Lower lobe of right lung (tissue), 2 donors: Measurements from ENCODE around the gene VAMP7. TPM values are rescaled to one million over a fixed set of nuclear protein-coding genes. Genes with fewer than 3 reads are reported as not detected.

Source experiments
- ATAC-seq, 2 donors: fragments of 200-7000 bp; cut with Tn5 transposase; one replicate each; pipeline ENCODE4 v1.9.1; 2020 to 2022; ENCODE audit warnings: mild to moderate bottlenecking in 2 of 2, moderate library complexity in 2 of 2
- DNase-seq: peaks from one replicate; pipeline ENCODE4 v3.0.0-alpha.2; 2020
- H3K27ac ChIP-seq: fragments of 200-600 bp; one replicate; pipeline ENCODE4 v1.8.0; 2022
- H3K27me3 ChIP-seq: fragments of 200-600 bp; one replicate; pipeline ENCODE4 v1.8.0; 2022; ENCODE audit warnings: low read depth
- H3K36me3 ChIP-seq: fragments of 200-600 bp; one replicate; pipeline ENCODE4 v1.8.0; 2022; ENCODE audit warnings: mild to moderate bottlenecking
- H3K4me1 ChIP-seq: fragments of 200-600 bp; one replicate; pipeline ENCODE4 v1.8.0; 2022
- H3K4me3 ChIP-seq: fragments of 200-600 bp; one replicate; pipeline ENCODE4 v1.8.0; 2022; ENCODE audit warnings: mild to moderate bottlenecking
- H3K9me3 ChIP-seq: fragments of 200-600 bp; one replicate; pipeline ENCODE4 v1.8.0; 2022
- intact Hi-C: fragments of 100-400 bp; cut with DNase I; formaldehyde crosslinking; loops from one replicate; pipeline ENCODE4 v1.11.0; 2022
- total RNA-seq: library from RNA; stranded (reverse); fragmentation: NEBNext Ultra II Directional; extraction: Animal tissue kit (Norgen Biotek cat#: 25700); gene quantifications from one replicate; pipeline ENCODE4 v1.2.1, GENCODE V29; 2021
- TF ChIP-seq, protein P1 (sequence below): fragments of 200-600 bp; IDR thresholded peaks from one replicate; pipeline ENCODE4 v1.8.0; 2022; ENCODE audit warnings: antibody characterized with exemption, mild to moderate bottlenecking
- donor health status: DM: no; HTN: yes; CAD: no; lungs with severe emphysema.

Gene VAMP7
- total RNA-seq, 1 donor from 2014 or later: 31.0 TPM

DNA sequence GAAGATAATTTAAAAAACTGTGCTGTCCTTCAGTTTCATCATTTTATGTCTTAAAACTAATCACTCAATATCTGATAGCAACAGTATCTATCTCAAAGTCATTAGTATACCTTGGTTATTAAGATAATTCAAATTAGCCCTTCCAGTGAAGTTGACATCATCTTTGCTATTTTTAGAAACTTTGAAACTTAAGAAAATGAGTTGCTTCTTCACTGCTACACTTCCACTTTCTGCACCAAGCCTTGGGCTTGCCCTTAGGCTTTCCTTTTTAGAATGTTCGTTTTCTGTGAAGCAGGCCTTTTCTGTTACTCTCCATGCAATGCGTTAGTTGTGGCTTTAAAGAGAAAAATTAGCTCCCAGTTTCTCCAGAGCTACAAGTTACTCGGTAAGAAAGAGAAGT lies 4.4 kb upstream of the VAMP7 start:
- H3K27ac ChIP-seq: no peak overlapping the region
- H3K36me3 ChIP-seq: no peaks in the 10 kb centered on the region
- ATAC-seq (no peak), DNase-seq (no peak)
- TF ChIP-seq, protein P1, sequence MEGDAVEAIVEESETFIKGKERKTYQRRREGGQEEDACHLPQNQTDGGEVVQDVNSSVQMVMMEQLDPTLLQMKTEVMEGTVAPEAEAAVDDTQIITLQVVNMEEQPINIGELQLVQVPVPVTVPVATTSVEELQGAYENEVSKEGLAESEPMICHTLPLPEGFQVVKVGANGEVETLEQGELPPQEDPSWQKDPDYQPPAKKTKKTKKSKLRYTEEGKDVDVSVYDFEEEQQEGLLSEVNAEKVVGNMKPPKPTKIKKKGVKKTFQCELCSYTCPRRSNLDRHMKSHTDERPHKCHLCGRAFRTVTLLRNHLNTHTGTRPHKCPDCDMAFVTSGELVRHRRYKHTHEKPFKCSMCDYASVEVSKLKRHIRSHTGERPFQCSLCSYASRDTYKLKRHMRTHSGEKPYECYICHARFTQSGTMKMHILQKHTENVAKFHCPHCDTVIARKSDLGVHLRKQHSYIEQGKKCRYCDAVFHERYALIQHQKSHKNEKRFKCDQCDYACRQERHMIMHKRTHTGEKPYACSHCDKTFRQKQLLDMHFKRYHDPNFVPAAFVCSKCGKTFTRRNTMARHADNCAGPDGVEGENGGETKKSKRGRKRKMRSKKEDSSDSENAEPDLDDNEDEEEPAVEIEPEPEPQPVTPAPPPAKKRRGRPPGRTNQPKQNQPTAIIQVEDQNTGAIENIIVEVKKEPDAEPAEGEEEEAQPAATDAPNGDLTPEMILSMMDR: no peak
- H3K4me3 ChIP-seq: no peak overlapping the region
- H3K9me3 ChIP-seq: no peaks in the 10 kb centered on the region
- intact Hi-C loops: no loop called here
- H3K27me3 ChIP-seq: peaks cover 11% of the 10 kb centered on the region
- no peaks in the 10 kb centered on the region for H3K4me1 ChIP-seq

DNA sequence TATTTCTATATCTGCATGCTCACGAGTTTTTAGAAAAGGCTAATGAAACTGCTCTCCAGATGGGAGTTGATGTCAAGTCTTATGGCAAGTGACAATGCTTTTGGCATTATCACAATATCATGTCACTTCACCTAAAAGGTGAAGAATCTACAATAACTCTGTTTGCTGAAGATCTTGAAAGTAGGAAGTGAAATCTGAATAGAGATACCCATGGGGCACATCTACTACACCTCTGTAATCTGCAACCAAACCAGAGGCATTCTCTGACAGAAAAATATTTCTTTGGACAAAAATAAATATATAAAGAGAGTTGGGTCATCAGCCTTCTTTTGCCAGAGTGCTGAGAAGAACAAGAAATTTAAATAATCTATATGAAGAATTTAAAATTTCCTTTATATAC lies 3.9 kb upstream of the VAMP7 start:
- H3K4me1 ChIP-seq: peaks cover 5% of the 10 kb centered on the region
- DNase-seq (no peak), ATAC-seq (no peak)
- no peak overlapping the region for H3K4me3 ChIP-seq
- H3K9me3 ChIP-seq: no peaks in the 10 kb centered on the region
- H3K27ac ChIP-seq: no peak overlapping the region
- intact Hi-C loops: no loop called here
- no peaks in the 10 kb centered on the region for H3K36me3 ChIP-seq
- TF ChIP-seq, protein P1: no peak
- H3K27me3 ChIP-seq: peaks cover 11% of the 10 kb centered on the region

DNA sequence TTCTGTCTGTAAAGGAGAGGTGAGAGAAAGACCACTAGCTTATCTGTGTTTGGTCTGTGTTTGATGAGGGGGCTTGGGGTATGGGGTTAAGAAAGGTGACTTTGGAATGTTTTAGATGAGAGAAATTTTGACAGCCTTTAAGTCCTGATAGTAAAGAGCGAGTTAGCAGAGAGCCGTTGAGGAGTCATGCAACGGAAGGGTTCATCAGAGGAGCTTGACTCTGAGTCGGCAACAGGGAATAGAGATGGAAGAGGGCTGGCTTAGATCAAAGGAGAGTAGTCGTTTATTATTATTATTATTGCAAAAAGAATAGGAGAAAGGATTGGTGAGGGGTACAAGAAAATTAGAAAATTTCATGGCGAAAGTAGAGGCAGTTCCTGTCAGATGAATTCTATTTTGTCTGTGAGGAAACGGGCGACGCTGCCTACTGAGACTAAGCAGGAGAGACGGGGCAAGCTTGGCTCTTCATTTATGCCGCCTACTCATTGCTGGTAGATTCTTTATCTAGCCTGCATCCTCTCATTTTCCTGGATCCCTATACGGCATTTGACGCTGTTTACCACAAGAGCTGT lies 473 bp upstream of the VAMP7 start:
- peak in 1 of 2 donors; percentile 36 for ATAC-seq
- TF ChIP-seq, protein P1: no peak
- intact Hi-C loops: no loop called here
- peaks cover 9% of the 10 kb centered on the region for H3K4me1 ChIP-seq
- peak overlapping the region; percentile 84 for H3K27ac ChIP-seq
- H3K27me3 ChIP-seq: peaks cover under 1% of the 10 kb centered on the region
- DNase-seq: no peak
- no peaks in the 10 kb centered on the region for H3K9me3 ChIP-seq
- H3K36me3 ChIP-seq: no peaks in the 10 kb centered on the region
- H3K4me3 ChIP-seq: peak overlapping the region; percentile 65

DNA sequence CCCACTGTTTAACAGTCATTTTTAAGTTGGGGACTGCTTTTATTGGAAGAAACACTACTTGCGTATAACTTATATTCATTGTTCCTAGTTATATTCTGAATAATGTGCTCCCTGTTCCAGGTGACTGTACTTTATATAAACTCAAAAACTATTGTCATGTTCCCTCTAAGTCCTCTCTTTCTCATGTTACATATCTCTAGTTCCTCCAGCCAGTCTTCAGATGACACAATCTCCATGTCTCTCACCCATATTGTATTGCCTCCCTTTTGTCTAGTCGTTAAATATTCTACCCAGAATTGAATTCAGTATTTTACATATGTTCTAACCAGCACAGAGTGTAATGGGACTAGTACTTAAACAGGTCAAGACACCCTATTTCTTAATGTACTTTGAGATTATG lies 5.3 kb downstream of the VAMP7 start:
- Histone ChIP-seq H3K4me3 (no peak overlapping the region), H3K27ac (no peak overlapping the region), H3K27me3 (no peaks in the 10 kb centered on the region), H3K4me1 (peaks cover 9% of the 10 kb centered on the region), H3K36me3 (peaks cover 9% of the 10 kb centered on the region), H3K9me3 (no peaks in the 10 kb centered on the region)
- intact Hi-C loops: no loop called here
- TF ChIP-seq, protein P1: no peak
- no peak for ATAC-seq
- no peak for DNase-seq

DNA sequence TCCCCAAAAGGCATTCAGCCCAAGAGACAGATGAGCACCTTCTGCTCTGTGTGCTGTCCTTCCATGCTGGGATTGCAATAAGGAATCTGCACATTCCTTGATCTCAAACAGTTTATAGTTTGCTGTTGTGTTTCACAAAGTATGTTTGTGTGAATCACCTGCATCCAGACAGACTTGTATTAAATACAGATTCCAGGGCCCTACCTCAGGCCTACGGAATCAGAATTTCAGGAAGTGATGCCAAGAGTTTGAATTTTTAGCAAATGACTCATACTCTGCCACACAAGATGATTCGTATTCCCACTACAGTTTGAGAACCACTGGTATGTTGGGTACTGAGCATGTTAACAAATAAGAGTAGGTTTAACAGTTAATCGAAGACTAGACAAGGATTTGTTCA lies 7.0 kb downstream of the VAMP7 start:
- Histone ChIP-seq H3K4me3 (no peak overlapping the region), H3K27me3 (no peaks in the 10 kb centered on the region), H3K27ac (no peak overlapping the region), H3K4me1 (no peaks in the 10 kb centered on the region), H3K36me3 (peaks cover 9% of the 10 kb centered on the region), H3K9me3 (no peaks in the 10 kb centered on the region)
- intact Hi-C loops: no loop called here
- no peak for DNase-seq
- peak in 1 of 2 donors; percentile 28 for ATAC-seq
- TF ChIP-seq, protein P1: no peak
